Right lung (tissue), 5 donors: ENCODE measurements around the gene DGCR2. TPM values are rescaled to one million over a fixed set of nuclear protein-coding genes. Genes with fewer than 3 reads are reported as not detected.
"Not testable (repeated sequence)": the region's sequence is repeated elsewhere in the genome, so short reads cannot be mapped to it uniquely, and the experiment has no call there.

Experiments
- DNase-seq, 2 donors: peaks; one replicate each; pipeline ENCODE4 v3.0.0-alpha.2; 2013
- polyA plus RNA-seq, 5 donors: library from polyadenylated mRNA; unstranded; fragments of 120-200 nt; gene quantifications; one replicate each; pipeline versions ENCODE4 v1.2.1 to v1.2.3, GENCODE V29; 2013; ENCODE audit warnings: inconsistent platforms in 1 of 5, low replicate concordance in 1 of 5; ENCODE audit not compliant: insufficient read length in 5 of 5, insufficient read depth in 1 of 5

The DGCR2 gene
- polyA plus RNA-seq, 5 donors: 58.4 to 79.1 (median 59.9) TPM

DNA sequence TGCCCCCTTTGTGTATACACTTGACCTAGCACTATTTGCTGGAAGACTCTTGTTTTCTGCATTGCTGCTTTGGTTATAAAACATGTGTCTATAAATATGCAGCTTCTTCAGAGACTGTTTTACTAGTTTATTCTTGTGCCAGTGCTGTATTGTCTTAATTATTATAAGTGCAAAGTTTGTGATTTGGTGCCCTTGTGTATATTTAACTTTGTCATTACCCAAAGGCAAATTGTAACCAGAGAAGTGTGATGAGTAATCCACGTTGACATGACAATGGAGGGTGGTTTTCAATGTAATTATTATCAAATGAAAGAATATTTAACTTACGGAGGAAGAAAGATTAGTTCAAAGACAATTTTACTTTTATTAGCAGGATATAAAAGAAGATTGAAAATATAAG is 111.1 kb downstream of the DGCR2 start:
- DNase-seq: no peak

DNA sequence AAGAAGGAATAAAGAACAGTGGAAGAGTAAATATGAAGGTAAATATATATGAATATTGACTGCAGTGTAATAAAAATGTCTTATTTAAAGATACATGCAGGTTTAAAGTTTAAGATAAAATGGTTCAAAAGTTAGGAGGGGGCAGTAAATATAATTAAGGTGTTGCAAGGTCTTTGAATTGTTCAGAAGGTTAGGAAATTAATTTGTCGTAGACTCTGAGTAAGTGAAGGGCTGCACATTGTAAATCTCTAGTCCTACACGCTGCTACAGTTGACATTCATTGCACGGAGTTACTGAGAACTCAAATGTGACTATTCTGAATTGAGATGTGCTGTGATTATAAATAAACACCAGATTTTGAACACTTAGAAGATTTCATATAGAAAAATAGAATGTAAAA is 116.3 kb downstream of the DGCR2 start:
- DNase-seq: no peak

DNA sequence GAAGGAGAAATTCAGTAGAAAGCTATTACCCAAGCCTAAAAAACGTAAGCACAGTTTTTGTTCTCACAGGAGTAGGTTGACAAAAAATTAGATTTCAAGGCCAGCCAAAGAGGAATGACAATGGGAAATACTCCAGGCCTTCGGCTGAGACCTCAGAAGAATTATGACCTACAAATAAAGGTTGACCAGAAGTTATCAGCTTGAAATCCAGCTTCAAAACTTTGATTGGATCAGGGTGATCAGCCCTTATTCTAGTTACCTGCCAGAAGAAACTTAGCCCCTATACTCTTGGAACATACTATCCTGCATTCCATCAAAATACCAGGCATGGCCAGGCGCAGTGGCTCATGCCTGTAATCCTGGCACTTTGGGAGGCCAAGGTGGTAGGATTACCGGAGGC is 117.7 kb downstream of the DGCR2 start:
- DNase-seq: no peak

DNA sequence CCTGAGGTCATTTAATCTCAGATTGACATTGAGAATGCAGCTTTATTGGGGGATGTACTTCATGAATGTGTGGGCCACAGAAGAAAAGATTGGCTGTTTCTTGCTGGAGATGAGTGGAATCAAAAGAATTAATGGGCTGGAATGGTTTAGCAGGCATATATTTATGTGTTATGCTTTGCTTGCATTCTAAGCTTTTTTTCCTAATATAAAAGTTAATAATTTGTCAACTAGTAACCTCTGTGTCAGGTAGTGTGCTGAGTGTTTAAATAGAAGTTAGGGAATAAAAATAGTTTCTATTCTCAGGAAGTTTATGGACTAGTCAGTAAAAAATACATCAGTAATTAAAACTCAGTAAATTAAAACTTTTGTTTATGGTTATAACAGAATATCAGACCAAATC is 118.7 kb downstream of the DGCR2 start:
- no peak for DNase-seq

DNA sequence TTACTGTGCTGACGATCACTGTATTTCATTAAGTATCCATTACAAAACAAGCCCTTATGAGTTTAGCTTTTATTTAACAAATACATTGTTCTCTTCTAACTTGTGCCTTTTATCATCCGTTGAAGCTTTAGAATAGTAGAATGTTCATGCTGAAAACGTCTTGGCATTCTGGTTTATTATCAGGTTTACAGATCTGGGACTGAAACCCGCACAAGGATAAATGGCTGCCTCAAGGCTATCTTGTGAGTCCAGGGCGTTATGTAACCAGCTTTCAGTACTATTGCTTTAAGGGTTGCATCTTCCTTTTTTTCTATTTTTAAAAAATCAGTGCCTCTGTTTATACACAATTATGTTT is 119.6 kb downstream of the DGCR2 start:
- DNase-seq: no peak

DNA sequence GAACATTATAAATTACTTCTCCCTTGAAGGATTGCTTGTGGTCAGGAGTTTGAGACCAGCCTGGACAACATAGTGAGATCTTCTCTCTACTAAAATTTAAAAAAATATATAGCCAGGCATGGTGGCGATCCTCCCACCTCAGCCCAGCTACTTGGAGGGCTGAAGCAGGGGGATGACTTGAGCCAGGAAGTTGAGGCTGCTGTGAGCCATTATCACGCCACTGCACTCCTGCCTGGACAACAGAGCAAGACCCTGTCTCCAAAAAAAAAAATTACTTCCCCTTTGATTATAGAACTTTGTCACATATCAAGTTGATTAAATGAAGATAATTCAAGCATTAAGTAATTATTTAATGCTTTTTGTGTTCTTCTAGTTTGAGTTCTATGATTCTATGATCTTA is 121.0 kb downstream of the DGCR2 start:
- no peak for DNase-seq

DNA sequence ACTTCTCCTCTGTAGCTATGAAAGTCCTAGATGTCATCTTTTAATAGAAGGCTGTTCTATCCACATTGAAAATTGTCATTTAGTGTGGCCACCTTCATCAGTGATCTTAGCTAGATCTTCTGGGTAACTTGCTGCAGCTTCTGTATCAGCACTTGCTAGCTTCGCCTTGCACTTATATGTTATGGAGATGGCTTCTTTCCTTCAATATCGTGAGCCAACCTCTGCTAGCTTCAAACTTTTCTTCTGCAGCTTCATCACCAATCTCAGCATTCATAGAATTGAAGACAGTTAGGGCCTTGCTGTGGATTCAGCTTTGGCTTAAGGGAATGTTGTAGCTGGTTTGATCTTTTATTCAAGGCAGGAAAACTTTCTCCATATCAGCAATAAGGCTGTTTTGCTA is 122.1 kb downstream of the DGCR2 start:
- not testable (repeated sequence) for DNase-seq

DNA sequence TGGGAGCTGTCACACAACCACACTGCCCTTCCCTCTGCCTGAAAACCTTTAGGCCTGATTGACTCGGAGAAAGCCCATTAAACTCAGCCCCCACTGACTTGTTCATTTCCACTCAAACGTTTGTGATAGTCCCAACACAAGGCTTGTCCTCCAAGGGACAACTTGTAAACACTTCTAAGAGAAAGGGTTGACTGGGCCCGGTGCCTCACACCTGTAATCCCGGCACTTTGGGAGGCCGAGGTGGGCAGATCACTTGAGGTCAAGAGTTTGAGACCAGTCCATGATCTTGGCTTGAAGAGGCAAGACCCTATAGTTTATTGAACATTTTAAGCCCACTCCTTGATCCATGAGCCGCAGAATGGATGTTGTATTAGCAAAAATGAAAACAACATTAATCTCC is 122.8 kb downstream of the DGCR2 start:
- no peak for DNase-seq

DNA sequence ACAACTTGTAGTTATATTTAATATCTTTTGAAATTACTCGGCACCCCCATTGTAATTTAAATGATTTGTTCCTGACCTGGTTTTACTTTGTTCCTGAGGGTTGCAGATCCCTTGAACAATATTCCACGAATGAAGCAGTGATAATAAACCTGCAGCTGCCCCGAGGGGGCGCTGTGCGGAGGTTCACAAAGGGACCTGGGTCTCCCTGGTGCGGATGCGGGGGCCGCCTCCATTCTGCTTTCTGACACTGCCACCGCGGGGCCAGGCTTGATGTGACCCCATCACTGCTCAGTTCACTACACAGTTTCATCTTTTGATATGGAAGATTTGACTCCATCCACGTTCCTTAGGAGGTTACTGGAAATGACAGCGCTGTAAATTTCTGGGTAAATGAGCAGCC is 123.2 kb downstream of the DGCR2 start:
- DNase-seq: no peak

DNA sequence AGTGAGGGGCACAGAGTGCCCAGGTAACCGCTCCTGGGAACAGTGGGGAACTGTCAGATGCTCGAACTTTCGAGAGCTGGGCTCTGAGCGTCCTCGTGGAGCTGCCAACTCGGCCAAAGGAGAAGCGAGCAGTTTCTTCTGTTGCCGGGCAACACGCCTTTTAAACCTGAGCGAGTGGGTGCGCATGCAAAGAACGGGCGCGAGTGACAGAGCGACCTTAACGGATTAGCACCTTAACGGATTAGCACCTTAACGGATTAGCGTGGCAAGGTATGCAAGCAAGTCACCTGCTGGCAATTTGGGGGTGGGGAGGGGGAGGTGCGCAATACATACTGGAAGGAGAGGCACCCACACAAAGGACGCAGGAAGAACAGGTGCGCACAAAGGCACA is 124.3 kb downstream of the DGCR2 start:
- DNase-seq: no peak

DNA sequence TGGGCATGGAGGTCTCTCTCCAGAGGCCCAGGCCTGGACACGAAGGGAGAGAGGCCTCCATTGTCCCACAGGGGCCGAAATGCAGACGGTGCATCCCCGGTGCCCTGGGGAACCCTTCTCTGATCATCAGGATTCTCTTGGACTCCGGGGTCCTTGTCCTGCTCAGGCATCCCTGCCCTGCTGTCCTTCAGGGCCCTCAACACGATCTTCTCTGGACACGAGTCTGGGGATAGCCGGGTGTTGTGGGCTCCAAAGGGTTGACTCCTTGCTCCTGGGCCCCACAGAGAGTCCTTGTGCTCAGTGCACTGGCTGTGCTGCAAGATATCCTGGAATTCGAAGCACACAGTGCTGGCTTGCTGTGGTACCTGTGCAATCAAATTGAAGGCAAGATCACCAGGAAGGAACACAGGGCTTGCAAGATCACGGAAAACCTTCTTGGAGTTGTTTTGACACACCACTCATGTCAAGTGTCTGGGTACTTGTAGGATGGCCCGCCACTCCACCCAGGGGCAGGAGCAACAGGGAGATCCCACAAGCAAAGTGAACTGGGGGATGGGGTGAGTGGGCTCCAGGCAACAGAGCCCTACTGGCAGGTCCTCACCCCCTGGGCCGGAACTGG is 124.8 kb downstream of the DGCR2 start:
- DNase-seq: no peak

DNA sequence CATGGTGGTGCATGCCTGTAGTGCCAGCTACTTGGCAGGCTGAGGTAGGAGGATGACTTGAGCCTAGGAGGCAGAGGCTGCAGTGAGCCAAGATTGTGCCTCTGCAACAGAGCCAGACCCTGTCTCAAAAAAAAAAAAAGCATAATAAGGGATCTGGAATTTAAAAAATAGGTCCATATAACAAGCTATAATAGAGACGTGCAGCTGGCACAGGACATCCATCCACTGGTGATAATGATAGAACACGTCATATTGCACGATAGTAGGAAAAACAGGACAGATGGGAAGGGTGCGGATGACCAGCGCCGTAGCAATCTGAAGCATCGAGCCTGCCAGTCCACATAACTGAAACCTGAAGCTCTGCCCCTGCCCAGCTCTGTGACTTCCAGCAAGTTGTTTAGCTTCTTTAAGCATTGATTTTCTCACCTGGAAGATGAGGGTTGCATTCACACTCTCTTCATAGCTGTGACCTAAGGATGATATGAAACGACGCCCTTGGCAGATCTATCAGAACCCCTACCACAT is 125.8 kb downstream of the DGCR2 start:
- no peak for DNase-seq

DNA sequence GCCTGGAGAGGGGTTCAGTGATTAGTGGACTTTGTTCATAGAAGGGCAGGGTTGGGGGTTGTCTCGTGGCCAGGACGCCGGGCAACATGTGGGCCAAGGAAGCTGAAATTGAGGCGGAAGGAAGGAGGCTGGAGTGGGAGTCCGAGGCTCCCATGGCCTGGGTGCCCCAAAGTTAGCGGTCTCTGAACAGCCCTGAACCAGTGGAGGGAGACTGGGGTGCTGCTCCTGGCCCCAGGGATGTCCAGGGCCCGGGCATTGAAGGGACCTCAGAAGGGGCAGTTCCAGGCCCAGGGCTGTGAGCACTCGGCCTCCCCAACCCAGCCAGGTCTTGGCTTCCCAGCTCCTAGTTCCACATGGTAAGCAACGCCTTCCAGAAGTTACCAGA is 126.9 kb downstream of the DGCR2 start:
- DNase-seq: no peak

DNA sequence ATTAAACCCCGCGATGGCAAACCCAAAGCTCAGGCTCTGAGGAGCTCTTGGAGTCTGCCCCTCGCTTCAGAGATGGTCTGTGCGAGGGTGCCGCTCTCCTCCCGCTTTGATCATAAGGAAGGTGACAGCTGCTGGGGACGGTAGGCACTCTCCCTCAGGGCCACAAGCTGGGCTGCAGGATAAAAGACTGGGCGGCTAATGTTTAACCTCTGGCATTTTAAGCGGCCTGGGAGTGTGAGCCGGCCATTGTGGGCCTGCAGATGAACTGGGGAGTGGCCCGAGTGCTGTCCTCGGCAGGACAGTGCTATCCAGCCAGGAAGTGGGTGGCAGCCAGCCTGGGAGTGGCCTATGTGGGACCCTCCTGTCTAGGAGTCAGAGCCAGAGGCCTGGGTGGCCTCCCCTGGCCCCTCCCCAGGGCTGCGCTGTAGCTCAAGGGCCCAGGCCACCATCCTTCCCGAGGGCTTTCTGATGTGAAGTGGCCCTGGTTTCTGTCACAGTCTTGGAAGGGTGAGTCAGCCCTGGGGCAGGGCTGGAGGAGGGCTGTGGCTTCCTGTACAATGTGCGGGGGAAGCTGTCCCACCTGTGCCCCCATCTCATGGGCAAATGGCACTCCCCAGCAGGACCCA is 127.4 kb downstream of the DGCR2 start:
- no peak for DNase-seq

DNA sequence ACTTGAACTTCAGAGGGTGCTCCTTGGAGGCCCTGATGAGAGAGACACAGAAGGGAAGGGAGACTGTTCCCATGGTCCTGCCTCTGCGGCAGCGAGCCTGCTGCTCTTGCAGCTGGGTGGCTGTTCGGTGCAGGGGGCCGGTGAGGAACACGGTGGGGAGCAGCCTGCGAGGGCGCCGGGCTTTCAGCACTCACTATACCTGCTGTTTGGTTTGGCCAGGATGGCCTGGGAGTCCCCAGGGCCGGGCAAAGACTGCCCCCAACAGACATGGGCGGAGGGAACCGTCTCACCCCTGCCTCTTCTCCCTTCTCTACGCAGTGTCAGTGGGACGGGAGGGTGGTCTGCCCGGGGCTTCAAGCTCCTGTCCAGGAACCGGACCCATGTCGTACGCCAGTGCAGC is 128.2 kb downstream of the DGCR2 start:
- no peak for DNase-seq

DNA sequence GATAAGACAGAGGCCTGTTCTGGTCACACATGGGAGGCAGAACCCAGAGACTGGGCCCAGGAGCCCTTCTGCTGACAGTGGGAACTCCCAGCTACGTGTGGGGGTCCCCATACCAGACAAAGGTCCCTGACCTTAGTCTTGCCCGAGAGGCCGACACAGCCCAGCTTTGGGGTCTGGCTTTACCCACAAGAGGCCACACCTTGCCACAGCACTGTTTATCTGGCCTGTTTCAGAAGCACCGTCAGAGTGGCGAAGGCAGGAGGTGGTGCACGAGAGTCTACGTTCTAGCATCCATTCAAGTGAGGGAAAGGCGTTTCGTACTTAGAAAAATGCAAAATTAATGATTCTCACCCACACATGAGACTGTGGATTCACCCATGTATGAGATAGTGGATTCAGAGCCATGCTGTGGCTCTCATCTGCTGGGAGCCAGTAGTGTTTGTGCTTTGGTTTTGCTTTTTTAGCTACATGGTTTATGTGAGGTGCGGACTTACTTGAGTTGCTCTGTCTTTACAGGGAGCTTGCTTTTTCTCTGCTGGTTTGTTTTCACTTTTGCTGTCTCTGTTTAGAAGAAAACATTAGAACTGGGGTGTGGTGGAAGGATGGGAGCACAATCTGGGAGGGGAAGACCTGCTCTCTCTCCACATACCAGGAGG is 129.5 kb downstream of the DGCR2 start:
- no peak for DNase-seq

DNA sequence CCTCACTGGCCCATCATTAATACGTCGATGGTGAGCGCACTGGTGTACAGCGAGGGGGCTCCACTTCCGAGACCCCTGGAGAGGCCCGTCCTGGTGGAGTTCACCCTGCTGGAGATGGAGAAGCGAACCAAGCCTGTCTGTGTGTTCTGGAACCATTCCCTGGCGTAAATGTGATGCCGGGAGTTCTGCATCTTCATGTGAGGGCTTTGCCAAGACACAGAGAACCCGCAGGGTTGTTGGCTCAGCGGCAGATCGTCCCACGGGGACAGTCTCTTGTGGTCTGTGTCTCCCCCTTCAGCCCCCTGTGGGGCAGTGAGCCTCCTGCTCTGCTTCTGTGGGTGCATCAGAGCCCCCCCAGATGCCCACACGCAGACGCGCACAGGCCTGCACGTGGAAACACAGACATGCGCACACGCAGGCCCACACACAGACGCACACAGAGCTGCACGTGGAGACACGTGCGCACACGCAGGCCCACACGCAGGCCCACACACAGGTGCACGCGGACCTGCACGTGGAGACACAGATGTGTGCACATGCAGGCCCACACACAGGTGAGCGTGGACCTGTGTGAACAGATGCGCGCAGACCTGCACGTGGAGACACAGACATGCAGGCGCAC is 130.3 kb downstream of the DGCR2 start:
- DNase-seq: no peak

DNA sequence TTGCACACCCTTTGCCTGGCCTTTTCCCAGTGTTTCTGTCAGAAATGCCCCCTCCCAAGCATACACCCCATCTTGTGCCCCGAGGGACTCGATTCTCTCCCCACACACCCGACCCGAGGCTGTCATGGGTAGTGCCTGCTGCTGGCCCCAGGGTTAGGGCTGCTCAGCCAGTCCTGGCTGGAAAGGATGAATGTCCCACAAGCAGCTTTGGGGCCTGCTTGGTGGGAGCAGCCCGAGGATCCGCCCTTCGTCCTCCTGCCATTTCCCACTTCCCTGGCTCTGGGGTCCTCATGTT is 131.1 kb downstream of the DGCR2 start:
- no peak for DNase-seq

DNA sequence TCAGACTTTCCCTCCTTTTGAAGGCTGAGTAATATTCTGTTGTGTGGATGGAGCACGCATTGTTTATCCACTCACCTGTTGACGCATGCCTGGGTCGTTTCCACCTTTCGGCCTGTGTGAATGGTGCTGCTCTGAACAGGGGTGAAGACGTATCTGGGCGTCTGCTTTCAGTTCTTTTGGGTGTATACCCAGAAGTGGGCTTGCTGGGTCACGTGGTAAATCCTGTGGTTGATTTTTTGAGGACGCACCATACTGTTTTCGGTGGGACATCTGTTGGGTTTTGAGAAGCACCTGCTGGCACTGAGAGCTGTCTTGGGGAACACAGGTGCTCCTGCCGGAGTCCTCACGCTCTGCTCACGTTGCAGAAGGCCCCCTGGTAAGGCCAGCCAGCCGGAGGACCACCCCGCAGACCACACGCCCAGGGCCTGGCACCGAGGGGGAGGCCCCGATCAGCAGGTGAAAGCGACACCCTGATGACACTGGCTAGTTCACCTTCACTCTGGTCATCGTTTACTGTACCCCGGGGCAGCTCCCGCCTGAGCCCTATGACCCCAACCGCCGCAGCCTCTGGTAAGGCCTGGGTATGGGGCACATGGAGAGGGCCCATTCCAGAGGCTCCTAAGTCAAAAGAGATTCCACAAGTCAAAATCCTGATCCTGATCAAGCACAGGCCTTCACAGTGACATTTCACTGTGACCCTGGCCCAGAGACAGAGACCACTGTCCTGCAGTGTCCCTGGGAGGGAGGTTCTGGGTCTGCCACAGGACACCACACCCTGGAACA is 131.7 kb downstream of the DGCR2 start:
- no peak for DNase-seq

DNA sequence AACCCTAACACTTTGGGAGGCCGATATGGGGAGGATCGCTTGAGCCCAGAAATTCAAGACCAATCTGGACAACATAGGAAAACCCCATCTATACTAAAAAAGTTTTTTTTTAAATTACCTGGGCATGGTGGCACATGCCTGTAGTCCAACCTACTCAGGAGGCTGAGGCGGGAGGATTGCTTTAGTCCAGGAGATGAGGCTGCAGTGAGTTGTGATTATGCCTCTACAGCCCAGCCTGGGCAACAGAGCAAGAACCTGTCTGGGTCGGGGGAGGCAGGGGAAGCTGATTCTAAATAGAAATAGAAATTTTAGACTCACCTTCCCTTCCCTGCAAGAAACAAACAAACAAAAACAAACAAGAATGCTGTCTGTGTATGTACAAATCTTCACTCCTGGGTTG is 133.3 kb downstream of the DGCR2 start:
- DNase-seq: no peak

DNA sequence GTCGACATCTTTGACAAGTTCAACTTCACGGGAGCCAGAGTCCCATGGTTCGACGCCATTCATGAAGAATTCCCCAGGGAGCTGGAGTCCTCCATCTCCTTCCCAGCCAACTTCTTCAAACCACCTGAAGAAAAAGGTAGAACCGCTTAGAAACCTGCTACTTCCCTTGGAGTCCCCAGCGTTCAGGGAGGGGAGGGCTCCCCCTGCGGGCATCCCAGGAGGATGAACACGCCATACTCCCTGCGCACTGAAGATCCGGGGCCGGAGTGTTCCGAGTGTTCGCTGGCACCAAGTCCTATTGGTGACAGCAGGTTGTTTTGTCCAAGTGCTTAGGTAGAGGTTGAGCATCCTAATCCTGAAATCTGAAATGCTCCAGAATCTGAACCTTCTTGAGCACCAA is 134.4 kb downstream of the DGCR2 start:
- no peak for DNase-seq

DNA sequence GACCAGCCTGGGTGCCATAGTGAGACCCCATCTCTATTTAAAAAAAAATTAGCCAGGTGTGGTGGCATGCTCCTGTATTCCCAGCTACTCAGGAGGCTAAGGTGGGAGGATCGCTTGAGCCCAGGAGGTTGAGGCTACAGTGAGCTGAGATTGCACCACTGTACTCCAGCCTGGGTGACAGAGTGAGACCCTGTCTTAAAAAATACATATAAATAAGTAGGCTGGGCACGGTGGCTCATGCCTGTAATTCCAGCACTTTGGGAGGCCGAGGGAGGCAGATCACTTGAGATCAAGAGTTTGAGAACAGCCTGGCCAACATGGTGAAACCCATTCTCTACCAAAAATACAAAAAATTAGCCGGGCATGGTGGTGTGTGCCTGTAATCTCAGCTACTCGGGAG is 135.1 kb downstream of the DGCR2 start:
- DNase-seq: not testable (repeated sequence)
